ENCODE data around the gene OR56A4. TPM values are rescaled to one million over a fixed set of nuclear protein-coding genes. Genes with fewer than 3 reads are reported as not detected.

Gene OR56A4, protein sequence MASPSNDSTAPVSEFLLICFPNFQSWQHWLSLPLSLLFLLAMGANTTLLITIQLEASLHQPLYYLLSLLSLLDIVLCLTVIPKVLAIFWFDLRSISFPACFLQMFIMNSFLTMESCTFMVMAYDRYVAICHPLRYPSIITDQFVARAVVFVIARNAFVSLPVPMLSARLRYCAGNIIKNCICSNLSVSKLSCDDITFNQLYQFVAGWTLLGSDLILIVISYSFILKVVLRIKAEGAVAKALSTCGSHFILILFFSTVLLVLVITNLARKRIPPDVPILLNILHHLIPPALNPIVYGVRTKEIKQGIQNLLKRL
- not detected for total RNA-seq

GRCh38 chr11:6006846-6007245 is at the start of gene OR56A4:
OR56A4 (minus strand) TSS chr11:6006946; CDS start chr11:6002992, 3,954 bp downstream.

DNA sequence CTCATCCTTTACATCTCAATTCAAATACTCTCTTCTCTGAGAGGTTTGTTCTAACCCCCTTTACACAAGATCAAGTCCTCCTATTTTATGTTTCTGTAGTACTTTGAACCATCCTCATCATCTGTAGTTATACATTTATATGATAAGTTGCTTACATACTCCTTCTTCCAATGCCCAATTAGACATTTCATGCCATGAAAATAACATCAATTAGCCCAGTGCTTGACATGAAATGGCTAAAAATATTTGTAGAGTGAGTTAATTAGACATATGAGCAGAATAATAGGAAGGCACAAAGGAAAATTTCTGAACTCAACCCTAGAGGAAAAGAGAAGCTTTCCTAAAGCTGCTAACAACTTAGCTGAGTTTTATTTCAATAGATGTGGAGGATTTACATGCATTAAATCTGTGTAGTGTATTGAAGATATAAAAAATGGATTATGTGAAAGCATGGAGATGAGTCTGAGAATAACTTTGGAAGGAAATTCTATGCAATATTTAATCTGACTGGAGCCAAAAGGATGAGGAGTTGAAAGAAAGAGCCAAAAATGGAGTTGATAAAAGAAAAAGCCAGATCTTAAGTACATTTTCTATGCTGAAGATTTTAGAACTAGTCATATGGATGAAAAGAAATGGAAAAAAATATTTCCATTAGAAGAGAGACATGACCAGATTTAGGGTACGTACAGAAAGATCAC is 24.1 kb upstream of the OR56A4 start, which contains the start of gene OR56A1:
TSS of gene OR56A1 (minus strand) at position 51 of the 698 bp plus-strand sequence. CDS start 3,066 bp downstream, outside the sequence.

GRCh38 chr11:5986885-5987284 is 19.9 kb downstream of the OR56A4 start, which contains the start of gene OR52L1:
OR52L1 (minus strand) TSS chr11:5986985; CDS start chr11:5986930, 55 bp downstream.

DNA sequence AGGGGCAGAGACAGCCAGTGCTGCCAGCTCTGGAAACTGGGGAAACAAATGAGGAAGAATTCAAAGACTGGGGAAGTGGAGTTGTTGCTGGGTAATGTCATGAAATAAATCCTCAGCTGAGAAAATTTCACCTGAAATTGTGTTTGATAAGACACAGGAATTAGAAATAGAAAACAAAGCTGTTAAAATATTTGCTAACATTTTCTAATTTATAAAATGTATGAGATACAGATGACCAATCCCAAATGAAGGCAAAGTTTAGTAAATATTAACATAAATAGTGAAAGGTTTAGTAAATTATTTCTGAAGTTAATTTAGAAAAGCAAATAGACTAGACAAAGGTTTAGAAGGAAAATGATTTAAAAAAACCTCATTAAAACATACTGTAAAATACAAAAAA is 38.4 kb downstream of the OR56A4 start, which contains the start of gene OR56A5:
TSS of gene OR56A5 (minus strand) at position 101 of the 400 bp plus-strand sequence. CDS start at position 101, 0 bp downstream.

Small RNA genes lying within 50 kb of the gene (small RNA-seq; reads per million reads assigned to genes)
- gene RNA5SP329, result not detected

Other genes starting within 250 kb of the OR56A4 start
- gene OR52N5, start 223.6 kb downstream of the OR56A4 start, total RNA-seq, result not detected
- not detected for gene OR52N1, start 215.7 kb downstream of the OR56A4 start, total RNA-seq
- not detected for gene OR52N2, start 198.0 kb downstream of the OR56A4 start, total RNA-seq
- not detected for gene OR52E6, start 165.0 kb downstream of the OR56A4 start, total RNA-seq
- not detected for gene OR52E8, start 149.3 kb downstream of the OR56A4 start, total RNA-seq
- not detected for gene OR52E4, start 126.3 kb downstream of the OR56A4 start, total RNA-seq
- gene OR52E5, start 113.7 kb downstream of the OR56A4 start, total RNA-seq, result not detected
- not detected for gene OR56A3, start 64.7 kb downstream of the OR56A4 start, total RNA-seq
- not detected for gene OR56A5, start 38.5 kb downstream of the OR56A4 start, total RNA-seq
- gene OR52L1, start 20.0 kb downstream of the OR56A4 start, total RNA-seq, result not detected
- 0.23 TPM for gene OR56A1, start 23.8 kb upstream of the OR56A4 start, total RNA-seq
- gene OR56B4, start 100.7 kb upstream of the OR56A4 start, total RNA-seq, result not detected
- gene OR52B2, start 163.4 kb upstream of the OR56A4 start, total RNA-seq, result not detected
- not detected for gene OR52W1, start 192.3 kb upstream of the OR56A4 start, total RNA-seq
- not detected for gene C11orf42, start 198.6 kb upstream of the OR56A4 start, total RNA-seq
- gene FHIP1B, start 227.7 kb upstream of the OR56A4 start, total RNA-seq, result 16.1 TPM
- gene CNGA4, start 232.1 kb upstream of the OR56A4 start, total RNA-seq, result 0.23 TPM